ENCODE measurements around the gene PARS2.

The PARS2 gene

DNA sequence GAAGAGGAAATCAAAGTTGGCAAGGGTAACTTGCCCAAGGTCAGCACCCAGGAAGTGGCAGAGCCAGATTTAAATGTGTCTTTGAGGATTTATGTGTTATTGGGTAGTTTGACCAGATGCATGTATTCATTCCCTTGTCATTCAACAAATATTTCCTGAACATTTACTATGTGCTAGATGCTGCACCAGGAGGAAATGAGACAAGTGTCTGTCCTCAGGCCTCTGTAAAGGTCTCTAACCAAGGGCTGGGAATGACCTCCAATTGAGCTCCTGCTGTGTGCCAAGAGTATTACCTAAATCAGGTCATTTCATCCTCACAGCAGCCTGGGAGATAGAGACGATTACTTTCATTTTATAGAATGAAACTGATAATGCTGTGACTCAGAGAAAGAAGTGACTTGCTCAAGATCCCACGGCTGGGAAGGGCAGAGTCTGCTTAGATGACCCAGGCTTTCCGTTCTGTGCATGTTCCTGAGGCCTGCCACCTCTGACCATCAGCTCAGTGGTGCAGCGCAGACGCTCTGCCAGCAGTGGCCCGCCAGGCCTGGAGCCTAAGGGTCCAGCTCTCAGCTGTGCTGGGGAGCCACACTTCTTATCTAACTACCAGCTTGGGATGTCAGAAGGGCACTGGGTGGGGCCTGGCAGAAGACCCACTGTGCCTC is 40.3 kb upstream of the PARS2 start:
- no peak overlapping the region for H3K4me3 Mint-ChIP-seq
- no peaks in the 10 kb centered on the region for H3K9me3 Mint-ChIP-seq
- H3K27ac Mint-ChIP-seq, result no peak overlapping the region
- peaks cover 31% of the 10 kb centered on the region for H3K4me1 Mint-ChIP-seq (ENCODE audit: low read depth)
- H3K36me3 Mint-ChIP-seq (ENCODE audit: low read depth), result no peaks in the 10 kb centered on the region
- H3K27me3 Mint-ChIP-seq, result no peaks in the 10 kb centered on the region

DNA sequence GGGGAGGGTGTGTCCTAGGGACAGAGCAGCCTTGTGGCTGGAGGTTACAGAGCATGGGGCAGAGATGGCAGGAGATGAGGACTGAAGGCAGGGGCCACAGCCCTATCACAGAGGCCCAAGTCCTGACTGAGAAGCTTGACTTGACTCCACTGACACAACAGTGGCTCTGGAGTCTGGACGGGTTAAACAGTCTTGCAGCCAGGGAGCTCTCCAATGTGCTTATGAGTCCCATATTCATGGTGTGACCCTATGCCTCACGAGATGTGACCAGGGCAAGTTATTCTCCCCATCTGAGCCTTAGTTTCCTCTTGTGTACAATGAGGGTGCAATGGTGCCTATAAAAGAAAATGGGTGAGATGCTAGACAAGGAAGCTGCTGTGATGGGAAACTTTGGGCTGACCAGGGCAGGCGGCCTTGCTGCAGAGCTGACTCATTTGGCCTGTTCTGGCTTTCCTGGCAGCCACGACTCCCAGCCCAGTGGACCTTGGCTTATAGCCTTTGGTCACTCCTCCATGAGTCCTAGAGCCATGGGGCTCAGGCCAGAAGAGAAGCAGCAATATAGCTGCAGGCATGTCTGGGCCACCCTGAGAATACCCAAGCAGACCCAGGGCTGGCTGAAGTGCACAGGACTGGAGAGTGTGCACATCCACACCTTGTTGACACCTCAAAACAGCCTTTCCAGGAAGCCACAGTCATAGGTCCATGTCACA is 39.6 kb upstream of the PARS2 start:
- Mint-ChIP-seq H3K4me3 (no peak overlapping the region), H3K27me3 (no peaks in the 10 kb centered on the region), H3K9me3 (no peaks in the 10 kb centered on the region)

DNA sequence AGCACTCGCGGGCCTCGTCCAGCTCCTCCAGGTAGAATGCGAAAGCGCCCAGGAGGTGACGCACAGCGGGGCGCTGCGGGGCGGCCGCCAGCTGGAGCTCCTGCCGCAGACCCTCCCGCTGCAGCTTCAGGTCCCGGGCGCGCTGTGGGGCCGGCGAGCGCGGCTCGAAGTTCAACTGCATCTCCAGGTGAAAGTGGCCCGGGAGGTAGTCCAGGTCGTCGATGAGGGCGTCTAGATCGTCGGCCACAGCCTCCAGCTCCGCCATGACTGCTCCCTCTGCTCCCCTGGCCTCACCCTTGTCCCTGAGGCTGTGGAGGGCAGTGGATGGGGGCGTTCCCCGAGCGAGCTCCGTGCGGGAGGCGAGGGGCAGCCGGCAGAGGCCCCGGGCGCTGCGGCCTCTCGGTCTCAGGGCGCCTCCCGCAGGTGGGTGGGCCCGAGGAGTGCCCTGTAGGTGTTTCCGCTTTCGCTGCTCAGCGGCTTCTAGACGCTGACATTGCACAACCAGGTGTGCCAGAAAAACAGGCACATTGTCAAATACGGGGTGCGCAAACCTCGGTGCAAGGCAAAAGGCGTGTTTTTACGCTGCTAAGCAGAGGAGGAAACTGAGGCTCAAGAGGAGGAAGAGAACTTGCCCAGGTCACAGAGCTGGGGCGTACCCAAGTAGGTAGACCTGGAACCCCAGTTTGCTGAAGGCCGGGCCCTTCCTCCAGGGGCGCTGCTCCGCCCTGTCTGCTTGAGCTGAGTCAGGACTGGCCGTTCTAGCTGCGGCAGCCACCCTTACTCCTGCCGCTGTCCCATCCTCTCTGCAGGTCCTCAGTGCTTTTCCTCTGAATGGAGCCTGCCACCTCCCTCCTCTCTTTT is 36.8 kb upstream of the PARS2 start, which contains the start of gene TTC22:
Gene TTC22, minus strand, starts transcription at position 425 of the 861 bp plus-strand sequence. Its CDS starts 160 bp downstream, at position 265.
- no peaks in the 10 kb centered on the region for H3K36me3 Mint-ChIP-seq (ENCODE audit: low read depth)

More for the DNA sequence above, 39.6 kb upstream of the PARS2 start:
- Mint-ChIP-seq H3K4me1 (ENCODE audit: low read depth) (peaks cover 37% of the 10 kb centered on the region), H3K36me3 (ENCODE audit: low read depth) (no peaks in the 10 kb centered on the region), H3K27ac (no peak overlapping the region)

DNA sequence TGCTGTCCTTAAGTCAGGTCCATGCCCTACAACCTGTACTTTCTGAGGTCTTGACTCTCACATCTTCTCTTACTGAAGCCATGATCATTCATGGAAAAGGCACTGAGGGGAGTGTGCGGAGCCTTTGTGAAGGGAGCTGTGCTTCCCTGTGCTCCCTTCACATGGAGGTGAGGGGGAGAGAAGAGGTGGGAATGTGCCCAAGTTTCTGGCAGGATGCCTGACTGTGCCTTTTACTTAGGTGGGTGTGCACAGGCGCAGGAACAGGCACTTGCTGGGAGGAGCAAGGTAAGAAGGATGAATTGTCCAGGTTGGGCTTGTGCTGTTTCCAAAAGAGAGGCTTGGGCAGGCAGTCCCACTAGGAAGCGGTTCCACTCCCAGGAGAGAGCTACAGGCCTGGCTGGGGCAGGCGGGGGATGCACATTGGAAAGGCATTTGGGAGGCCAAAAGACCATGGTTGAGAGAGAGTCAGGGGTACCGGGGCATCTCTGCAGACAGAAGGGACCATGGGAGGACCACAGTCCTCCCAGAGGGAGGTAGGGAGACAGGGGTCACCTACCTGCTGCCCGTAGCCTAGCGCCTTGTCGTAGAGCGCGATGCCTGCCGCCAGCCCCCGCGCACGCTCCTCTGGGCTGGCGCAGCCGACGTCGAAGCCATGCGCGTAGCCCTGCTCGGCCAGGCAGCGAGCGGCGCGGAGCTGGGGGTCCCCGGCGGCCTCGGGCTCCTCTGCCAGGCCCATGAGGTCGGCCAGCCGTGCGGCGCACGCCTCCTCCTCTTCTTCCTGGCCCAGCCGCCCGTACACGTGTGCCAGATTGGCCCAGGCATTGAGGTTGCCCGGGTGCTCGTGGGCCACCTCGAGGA is 35.9 kb upstream of the PARS2 start:
- peak overlapping the region; percentile 86 for H3K4me3 Mint-ChIP-seq
- no peaks in the 10 kb centered on the region for H3K9me3 Mint-ChIP-seq
- H3K27me3 Mint-ChIP-seq, result no peaks in the 10 kb centered on the region
- peaks cover 50% of the 10 kb centered on the region for H3K4me1 Mint-ChIP-seq (ENCODE audit: low read depth)
- peak overlapping the region; percentile 69 for H3K27ac Mint-ChIP-seq
- no peaks in the 10 kb centered on the region for H3K36me3 Mint-ChIP-seq (ENCODE audit: low read depth)

More for the DNA sequence above, 36.8 kb upstream of the PARS2 start, which contains the start of gene TTC22:
- Mint-ChIP-seq H3K4me1 (ENCODE audit: low read depth) (peaks cover 50% of the 10 kb centered on the region), H3K27me3 (no peaks in the 10 kb centered on the region), H3K27ac (peak within 1 kb of the TSS; percentile 85), H3K4me3 (peak within 1 kb of the TSS; percentile 86), H3K9me3 (no peaks in the 10 kb centered on the region)

DNA sequence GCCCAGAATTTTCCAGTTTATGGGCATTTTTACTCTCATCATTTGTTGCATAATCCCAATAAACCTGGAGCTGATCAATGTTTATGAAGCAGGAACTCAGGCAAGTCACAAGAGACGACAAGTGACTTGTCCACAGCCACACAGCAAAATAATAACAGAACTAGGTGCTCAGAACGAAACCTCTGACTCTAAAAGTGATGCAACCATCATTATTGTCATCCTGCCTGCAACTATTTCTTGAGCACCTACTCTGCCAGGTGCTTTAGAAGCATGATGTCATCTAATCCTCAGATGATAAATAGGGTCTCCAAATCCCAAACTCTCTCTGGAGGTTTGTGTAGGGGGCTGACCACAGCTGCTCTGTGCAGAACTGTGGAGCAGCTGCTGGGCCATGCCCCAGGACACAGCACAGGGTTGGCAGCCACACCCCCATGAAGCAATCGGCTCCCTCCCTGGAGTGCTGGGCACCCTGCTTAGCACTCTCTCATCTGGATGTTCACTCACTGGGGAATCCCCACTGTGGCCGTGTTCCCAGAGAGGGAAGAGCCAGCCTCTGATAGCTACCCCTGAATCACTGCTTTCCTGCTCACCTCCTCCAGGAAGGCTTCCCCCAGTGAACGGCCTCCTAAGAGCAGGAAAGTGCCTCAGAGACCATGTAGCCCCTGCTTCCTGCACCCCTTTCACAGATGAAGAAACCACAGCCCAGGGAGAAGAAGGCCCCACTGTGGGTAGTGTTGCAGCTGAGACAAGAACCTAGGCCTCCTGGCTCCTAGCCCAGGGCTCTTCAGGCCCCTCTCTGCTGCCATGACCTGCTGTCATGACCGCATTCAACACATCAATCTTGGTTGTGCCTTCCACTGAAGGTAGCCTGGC is 34.7 kb upstream of the PARS2 start:
- no peaks in the 10 kb centered on the region for H3K27me3 Mint-ChIP-seq
- peaks cover 37% of the 10 kb centered on the region for H3K4me1 Mint-ChIP-seq (ENCODE audit: low read depth)
- no peaks in the 10 kb centered on the region for H3K9me3 Mint-ChIP-seq
- H3K4me3 Mint-ChIP-seq, result peak overlapping the region; percentile 70
- H3K36me3 Mint-ChIP-seq (ENCODE audit: low read depth), result no peaks in the 10 kb centered on the region
- H3K27ac Mint-ChIP-seq, result peak overlapping the region; percentile 46

DNA sequence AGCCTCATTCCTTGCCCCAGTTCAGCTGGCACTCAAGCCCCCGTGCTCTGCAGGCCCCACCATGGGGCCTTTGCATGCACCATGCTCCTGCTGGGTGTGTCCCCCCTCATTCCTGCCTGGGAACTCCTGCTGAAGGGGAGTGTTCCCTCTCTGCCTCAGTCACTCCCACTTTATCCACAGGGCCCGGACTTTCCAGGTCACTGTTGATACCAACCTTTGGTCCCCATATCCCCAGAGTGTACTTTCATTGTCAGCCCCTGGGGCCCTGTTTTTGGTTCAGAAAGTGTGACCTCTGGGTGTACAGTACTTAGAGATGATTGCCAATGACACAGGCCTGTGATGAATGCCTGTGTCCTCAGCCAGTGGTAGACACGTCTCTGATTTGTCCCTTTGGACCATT is 33.9 kb upstream of the PARS2 start:
- Mint-ChIP-seq H3K36me3 (ENCODE audit: low read depth) (no peaks in the 10 kb centered on the region), H3K9me3 (no peaks in the 10 kb centered on the region), H3K4me3 (no peak overlapping the region)

DNA sequence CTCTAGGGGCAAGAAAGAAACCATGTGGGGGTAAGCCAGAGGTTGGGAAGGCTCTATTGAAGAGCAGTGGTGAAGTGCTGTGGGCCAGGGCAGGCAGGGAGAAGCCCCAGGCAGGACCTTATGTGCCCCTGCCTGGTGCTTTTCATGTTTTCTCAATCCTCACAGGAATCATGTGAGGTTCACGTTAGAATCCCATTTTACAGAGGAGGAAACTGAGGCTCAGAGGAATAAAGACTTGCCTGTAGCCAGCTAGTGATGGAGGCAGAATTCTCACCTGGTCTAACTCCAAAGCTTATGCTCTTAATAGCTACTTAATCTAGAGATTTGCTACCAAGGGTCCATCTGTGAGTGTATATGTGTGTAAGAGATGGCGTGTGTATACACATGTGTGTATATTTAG is 32.6 kb upstream of the PARS2 start:
- no peak overlapping the region for H3K27ac Mint-ChIP-seq
- H3K4me1 Mint-ChIP-seq (ENCODE audit: low read depth), result peaks cover 35% of the 10 kb centered on the region
- no peaks in the 10 kb centered on the region for H3K27me3 Mint-ChIP-seq
- H3K9me3 Mint-ChIP-seq, result peaks cover 3% of the 10 kb centered on the region
- H3K4me3 Mint-ChIP-seq, result no peak overlapping the region
- H3K36me3 Mint-ChIP-seq (ENCODE audit: low read depth), result peaks cover 4% of the 10 kb centered on the region

More for the DNA sequence above, 33.9 kb upstream of the PARS2 start:
- no peak overlapping the region for H3K27ac Mint-ChIP-seq
- H3K4me1 Mint-ChIP-seq (ENCODE audit: low read depth), result peaks cover 36% of the 10 kb centered on the region
- no peaks in the 10 kb centered on the region for H3K27me3 Mint-ChIP-seq

DNA sequence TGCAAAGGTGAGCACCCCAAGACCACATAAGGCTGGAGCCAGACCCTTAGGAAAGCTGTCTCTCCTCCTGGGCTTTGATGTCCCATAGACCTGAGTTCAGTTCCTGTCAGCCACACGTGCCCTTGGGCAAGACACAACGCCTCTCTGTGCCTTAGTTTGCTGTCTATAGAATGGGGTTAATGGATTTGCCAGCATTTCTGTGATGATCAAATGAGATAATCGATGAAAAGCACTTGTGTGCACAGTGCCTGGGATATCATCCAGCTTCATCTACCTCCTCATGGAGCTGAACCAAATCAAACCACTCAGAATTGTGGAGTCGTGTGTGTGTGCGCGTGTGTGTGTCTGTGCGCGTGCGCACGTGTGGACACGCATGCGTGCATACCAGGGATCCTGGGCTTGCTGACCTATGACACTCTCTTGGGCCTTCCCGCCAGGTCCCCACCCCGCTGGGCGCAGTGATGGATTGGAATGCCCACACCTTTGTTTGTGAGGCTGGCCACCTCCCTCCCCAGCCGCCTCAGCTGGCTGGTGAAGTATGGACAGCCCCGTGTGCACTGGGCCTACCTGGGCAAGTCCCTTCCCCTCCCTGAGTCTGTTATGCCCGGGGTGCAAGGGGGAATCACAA is 31.6 kb upstream of the PARS2 start:
- Mint-ChIP-seq H3K4me1 (ENCODE audit: low read depth) (peaks cover 27% of the 10 kb centered on the region), H3K27me3 (no peaks in the 10 kb centered on the region), H3K27ac (no peak overlapping the region)

DNA sequence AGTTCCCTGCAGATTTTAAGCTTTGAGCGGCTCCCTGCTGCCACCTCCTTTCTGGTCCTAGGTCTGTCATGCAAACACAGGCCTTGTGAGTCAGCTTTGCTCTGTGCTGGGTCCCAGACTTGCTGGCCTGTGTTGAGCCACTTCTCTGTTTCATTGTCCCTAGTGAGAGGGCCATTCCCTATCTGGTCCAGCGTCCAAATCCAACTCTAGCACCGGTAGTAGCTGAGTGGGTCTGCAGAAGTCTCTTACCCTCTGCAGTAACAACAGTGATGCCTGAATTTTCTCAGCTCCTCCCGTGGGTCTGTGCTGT is 31.0 kb upstream of the PARS2 start:
- Mint-ChIP-seq H3K4me3 (no peak overlapping the region), H3K4me1 (ENCODE audit: low read depth) (peaks cover 26% of the 10 kb centered on the region), H3K9me3 (peaks cover 4% of the 10 kb centered on the region), H3K27me3 (no peaks in the 10 kb centered on the region), H3K36me3 (ENCODE audit: low read depth) (peaks cover 6% of the 10 kb centered on the region), H3K27ac (no peak overlapping the region)

More for the DNA sequence above, 31.6 kb upstream of the PARS2 start:
- Mint-ChIP-seq H3K36me3 (ENCODE audit: low read depth) (peaks cover 6% of the 10 kb centered on the region), H3K9me3 (peaks cover 4% of the 10 kb centered on the region), H3K4me3 (no peak overlapping the region)

DNA sequence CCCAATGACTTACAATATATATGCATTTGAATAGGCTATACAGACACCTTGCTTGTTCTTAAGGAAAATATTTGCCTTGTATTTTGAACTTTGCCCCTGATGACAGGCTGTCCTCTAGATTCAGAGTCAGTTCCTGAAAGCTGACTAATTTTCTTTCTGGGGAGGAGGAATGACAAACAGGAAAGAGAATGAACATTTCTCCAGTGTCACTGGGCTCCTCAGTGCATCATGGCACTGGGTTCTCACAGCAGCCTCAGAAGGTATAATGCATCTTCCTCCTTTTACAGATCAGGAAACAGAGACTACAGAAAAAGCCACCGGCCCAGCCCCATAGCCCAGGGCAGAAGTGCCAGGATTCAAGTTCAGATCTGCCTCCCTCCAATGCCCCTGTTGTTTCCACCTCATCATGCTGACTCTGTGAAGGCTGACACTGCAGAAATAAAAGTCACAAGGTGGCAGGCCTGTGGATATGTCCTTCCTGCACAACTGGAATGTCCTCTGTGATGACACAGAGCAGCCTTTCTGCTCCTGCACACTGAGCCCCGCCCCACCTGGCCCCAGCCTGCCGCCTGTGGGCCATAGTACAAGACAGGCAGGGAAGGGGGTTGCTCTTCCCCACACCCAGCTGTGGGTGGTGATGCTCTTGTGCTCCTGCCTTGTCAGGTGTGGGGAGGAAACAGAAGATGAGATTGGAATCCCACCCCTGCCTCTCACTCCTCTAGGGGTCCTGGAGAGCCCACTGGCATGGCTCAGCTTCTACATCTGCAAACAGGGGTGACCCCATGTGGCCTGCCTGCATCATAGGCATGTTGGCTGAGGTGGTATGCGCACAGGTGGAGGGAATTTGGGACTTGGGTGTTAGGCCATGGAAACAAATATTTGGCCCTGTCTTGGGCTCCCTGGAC is 30.4 kb upstream of the PARS2 start:
- no peak overlapping the region for H3K4me3 Mint-ChIP-seq
- peak overlapping the region; percentile 5 for H3K27ac Mint-ChIP-seq
- H3K36me3 Mint-ChIP-seq (ENCODE audit: low read depth), result peaks cover 6% of the 10 kb centered on the region
- no peaks in the 10 kb centered on the region for H3K27me3 Mint-ChIP-seq
- peaks cover 20% of the 10 kb centered on the region for H3K4me1 Mint-ChIP-seq (ENCODE audit: low read depth)
- peaks cover 4% of the 10 kb centered on the region for H3K9me3 Mint-ChIP-seq

DNA sequence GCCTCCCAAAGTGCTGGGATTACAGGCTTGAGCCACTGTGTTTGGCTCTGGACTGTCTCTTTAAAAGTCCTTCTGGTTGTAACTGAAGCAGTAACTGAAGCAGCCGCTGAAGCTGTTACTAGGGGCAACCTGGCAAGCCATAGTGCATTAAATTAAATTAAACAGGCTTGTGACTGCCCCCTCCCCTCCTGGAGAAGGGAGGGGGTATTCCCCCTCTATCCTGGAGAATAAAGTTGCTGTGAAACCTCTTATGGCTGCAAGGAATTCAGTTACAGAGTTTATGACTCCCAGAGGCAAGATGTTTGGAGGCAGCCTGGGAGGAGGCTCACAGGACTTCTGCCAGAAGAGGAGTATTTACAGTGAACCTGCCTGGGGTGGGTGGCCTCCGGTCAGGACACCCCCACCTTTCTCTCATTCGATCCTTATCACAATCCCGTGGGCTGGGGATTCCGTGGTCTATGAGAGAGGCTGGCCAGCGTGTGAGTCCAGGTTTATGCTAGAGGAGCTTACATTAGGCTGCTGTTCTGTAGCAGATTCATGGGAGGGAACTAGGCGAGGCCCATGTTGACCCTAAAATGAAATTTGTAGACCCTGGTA is 28.5 kb upstream of the PARS2 start:
- Mint-ChIP-seq H3K27me3 (no peaks in the 10 kb centered on the region), H3K4me3 (no peak overlapping the region), H3K27ac (no peak overlapping the region), H3K36me3 (ENCODE audit: low read depth) (peaks cover 6% of the 10 kb centered on the region), H3K9me3 (peaks cover 4% of the 10 kb centered on the region), H3K4me1 (ENCODE audit: low read depth) (peaks cover 1% of the 10 kb centered on the region)

DNA sequence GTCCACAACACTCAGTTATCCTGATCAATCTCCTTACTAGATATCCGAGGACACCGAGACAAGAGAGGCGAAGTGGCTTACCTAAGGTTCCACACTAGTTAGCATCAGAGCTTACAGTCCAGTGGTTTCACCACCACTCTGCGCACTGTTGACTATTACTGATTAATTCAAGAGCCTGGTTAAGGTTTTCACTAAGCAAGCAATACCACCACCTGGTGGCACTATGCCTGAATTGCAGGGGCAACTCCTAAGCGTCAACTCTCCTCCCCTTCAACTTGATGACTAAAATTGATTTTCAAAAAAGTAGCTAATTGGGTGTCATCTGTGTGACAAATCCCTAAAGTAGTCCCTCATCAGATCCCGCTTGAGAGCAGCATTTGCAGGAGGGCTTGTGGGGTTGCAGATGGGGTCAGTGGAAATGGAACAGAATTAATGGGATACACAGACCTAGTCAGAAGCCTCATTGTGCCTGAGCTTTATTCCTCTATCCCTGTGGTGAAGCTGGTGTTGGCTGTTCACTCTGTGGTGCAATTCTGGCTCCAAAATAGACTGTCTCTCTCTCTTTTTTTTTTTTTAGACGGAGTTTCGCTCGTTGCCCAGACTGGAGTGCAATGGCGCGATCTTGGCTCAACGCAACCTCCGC is 27.7 kb upstream of the PARS2 start:
- Mint-ChIP-seq H3K27me3 (no peaks in the 10 kb centered on the region), H3K27ac (no peak overlapping the region)

More for the DNA sequence above, 27.7 kb upstream of the PARS2 start:
- Mint-ChIP-seq H3K36me3 (ENCODE audit: low read depth) (peaks cover 6% of the 10 kb centered on the region), H3K4me3 (no peak overlapping the region), H3K9me3 (peaks cover 4% of the 10 kb centered on the region), H3K4me1 (ENCODE audit: low read depth) (no peaks in the 10 kb centered on the region)
